ENCODE measurements around the gene NEGR1. TPM values are rescaled to one million over a fixed set of nuclear protein-coding genes. Genes with fewer than 3 reads are reported as not detected.

NEGR1 gene
- total and polyA plus RNA-seq, 4 donors: 0.08 to 0.14 (median 0.12) TPM; not detected in 1

- H3K36me3 ChIP-seq (ENCODE audit: control insufficient read depth in 4 of 4, insufficient read depth in 3 of 4, low read depth in 1 of 4, low read length in 3 of 4): no peaks in the 10 kb centered on the region
- TF ChIP-seq NR2F2 (IDR thresholded peaks at IDR 0.05): no peak
- no peak for TF ChIP-seq GABPA (IDR thresholded peaks at IDR 0.05 in 1 of 2, conservative IDR thresholded peaks at IDR 0.05 in 1 of 2)
- no peak for TF ChIP-seq TAF1 (conservative IDR thresholded peaks at IDR 0.05)
- no peak for TF ChIP-seq REST (IDR thresholded peaks at IDR 0.05)
- no peak for TF ChIP-seq RAD21 (IDR thresholded peaks at IDR 0.05)
- no peak for TF ChIP-seq EGR1 (IDR thresholded peaks at IDR 0.05; ENCODE audit: low read depth in 2 of 2)
- TF ChIP-seq MAX (IDR thresholded peaks at IDR 0.05): no peak
- no peak for TF ChIP-seq FOXA2 (IDR thresholded peaks at IDR 0.05)
- no peak for TF ChIP-seq SP1 (IDR thresholded peaks at IDR 0.05)
- no peak for TF ChIP-seq CTCF (IDR thresholded peaks at IDR 0.05; ENCODE audit: low read depth, low read length, missing input control)
- TF ChIP-seq HNF4A (conservative IDR thresholded peaks at IDR 0.05): no peak
- no peak for TF ChIP-seq HNF4G (IDR thresholded peaks at IDR 0.05)
- TF ChIP-seq ATF3 (IDR thresholded peaks at IDR 0.05): no peak
- no peak for TF ChIP-seq RXRA (IDR thresholded peaks at IDR 0.05)
- no peaks in the 10 kb centered on the region for H3K4me1 ChIP-seq (ENCODE audit: control insufficient read depth in 4 of 4, insufficient read depth in 4 of 4, low read length in 3 of 4)
- H3K27ac ChIP-seq (ENCODE audit: low read depth in 1 of 2, low read length in 2 of 2): no peak overlapping the region
- WGBS: 62% methylated on average over 2 of the region's 2 CpGs
- no peak overlapping the region for H3K9ac ChIP-seq (ENCODE audit: low read depth in 1 of 2, low read length in 2 of 2)
- no peak for DNase-seq (ENCODE audit: low spot score)
- no peaks in the 10 kb centered on the region for H3K9me3 ChIP-seq (ENCODE audit: control insufficient read depth in 4 of 4, low read length in 3 of 4)
- no peak overlapping the region for H3K4me3 ChIP-seq (ENCODE audit: low read depth in 1 of 3, low read length in 3 of 3)
- no peaks in the 10 kb centered on the region for H3K27me3 ChIP-seq (ENCODE audit: control insufficient read depth in 4 of 4, insufficient read depth in 4 of 4, low read length in 3 of 4)
Measured at GRCh38 chr1:71862756-71863155, 419.6 kb downstream of the NEGR1 start.

- no peak overlapping the region for H3K9ac ChIP-seq (ENCODE audit: low read depth in 1 of 2, low read length in 2 of 2)
- H3K4me3 ChIP-seq (ENCODE audit: low read depth in 1 of 3, low read length in 3 of 3): no peak overlapping the region
- no peaks in the 10 kb centered on the region for H3K27me3 ChIP-seq (ENCODE audit: control insufficient read depth in 4 of 4, insufficient read depth in 4 of 4, low read length in 3 of 4)
- no peaks in the 10 kb centered on the region for H3K4me1 ChIP-seq (ENCODE audit: control insufficient read depth in 4 of 4, insufficient read depth in 4 of 4, low read length in 3 of 4)
- DNase-seq (ENCODE audit: low spot score): no peak
- no peaks in the 10 kb centered on the region for H3K9me3 ChIP-seq (ENCODE audit: control insufficient read depth in 4 of 4, low read length in 3 of 4)
- H3K36me3 ChIP-seq (ENCODE audit: control insufficient read depth in 4 of 4, insufficient read depth in 3 of 4, low read depth in 1 of 4, low read length in 3 of 4): no peaks in the 10 kb centered on the region
- H3K27ac ChIP-seq (ENCODE audit: low read depth in 1 of 2, low read length in 2 of 2): no peak overlapping the region
- TF ChIP-seq TAF1 (conservative IDR thresholded peaks at IDR 0.05): no peak
- no peak for TF ChIP-seq ZBTB33 (IDR thresholded peaks at IDR 0.05)
- no peak for TF ChIP-seq SP1 (IDR thresholded peaks at IDR 0.05)
- TF ChIP-seq CTCF (IDR thresholded peaks at IDR 0.05; ENCODE audit: low read depth, low read length, missing input control): no peak
- TF ChIP-seq HNF4G (IDR thresholded peaks at IDR 0.05): no peak
- TF ChIP-seq EGR1 (IDR thresholded peaks at IDR 0.05; ENCODE audit: low read depth in 2 of 2): no peak
- TF ChIP-seq MAX (IDR thresholded peaks at IDR 0.05): no peak
- TF ChIP-seq HNF4A (conservative IDR thresholded peaks at IDR 0.05): no peak
- no peak for TF ChIP-seq JUND (IDR thresholded peaks at IDR 0.05)
- TF ChIP-seq NR2F2 (IDR thresholded peaks at IDR 0.05): no peak
- TF ChIP-seq RAD21 (IDR thresholded peaks at IDR 0.05): no peak
- TF ChIP-seq FOXA1 (IDR thresholded peaks at IDR 0.05): no peak
- TF ChIP-seq GABPA (IDR thresholded peaks at IDR 0.05 in 1 of 2, conservative IDR thresholded peaks at IDR 0.05 in 1 of 2): no peak
Measured at GRCh38 chr1:71861022-71861421, 421.3 kb downstream of the NEGR1 start.
